Measurements from ENCODE around the gene EPS8.

The EPS8 gene

GRCh38 chr12:15687583-15687982, 101.6 kb downstream of the EPS8 start:
- DNase-seq = no peak

DNA sequence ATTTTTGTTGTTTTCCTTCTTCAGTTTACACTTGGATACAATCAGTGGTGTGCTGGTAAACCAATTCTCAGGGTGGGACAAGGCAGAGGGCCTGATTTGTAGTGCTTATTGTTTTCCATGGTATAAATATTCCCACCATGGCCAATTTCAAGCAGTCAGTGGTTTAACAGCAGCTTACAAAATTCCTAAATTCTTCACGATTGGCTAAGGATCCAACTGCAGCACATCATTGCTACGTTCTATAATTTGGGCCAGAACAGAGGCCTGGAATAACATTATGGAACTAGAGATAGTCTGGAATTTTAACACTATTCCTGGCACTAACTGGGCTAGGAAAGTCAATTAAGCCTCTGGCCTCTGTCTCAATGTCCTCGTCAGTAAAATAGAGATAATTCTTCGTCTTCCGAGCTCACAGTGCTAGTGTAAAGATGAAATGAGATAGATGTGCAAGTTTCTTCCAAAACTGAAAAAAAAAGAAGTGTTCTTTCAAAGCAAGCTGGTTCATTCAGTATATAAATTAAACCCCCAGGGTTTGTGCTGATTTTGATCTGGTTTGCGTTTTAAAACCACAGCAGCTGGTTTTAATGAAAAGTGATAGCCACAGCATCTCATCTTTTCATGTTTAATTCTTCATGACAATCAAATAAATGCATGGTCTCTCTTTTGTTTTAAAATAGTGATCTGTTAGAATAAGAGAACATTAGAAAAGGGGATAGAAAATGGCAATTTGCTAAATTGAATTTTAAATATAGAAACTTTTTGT, 104.1 kb downstream of the EPS8 start:
- DNase-seq = no peak

DNA sequence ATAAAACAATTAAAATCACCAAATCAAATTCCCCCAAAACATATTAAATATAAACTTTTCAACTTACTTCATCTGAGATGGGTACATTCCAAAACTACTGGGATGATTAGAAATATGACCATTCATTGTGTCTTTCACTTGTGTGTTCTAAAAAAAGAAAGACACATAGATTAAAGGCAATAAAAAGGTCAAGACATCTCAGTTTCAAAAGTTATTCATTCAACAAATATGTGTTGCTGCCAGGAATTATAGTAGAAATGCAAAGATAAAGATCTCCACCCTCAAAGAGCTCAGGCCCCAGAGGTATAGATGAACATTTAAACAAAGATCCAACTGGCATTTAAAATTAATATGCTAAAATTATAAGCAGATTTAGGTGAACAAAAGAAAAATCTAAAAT, 106.4 kb downstream of the EPS8 start:
- DNase-seq = no peak

DNA sequence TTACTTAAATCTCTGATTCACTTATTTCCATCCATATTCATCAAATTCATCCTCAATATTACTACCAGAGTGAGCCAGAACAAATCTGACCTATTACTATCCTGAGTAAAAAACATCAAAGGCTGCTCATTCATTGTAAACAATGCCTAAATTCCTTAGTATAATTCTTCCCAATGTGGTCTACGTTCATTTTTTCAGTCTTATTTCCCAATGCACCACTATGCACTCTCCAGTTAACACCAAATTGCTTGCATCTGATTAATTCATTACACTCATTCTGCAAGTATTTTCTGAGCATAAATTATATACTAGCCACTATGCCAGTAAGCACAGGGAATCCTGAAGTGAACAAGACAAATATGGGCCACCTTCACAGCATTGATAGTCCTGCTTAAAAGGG, 110.0 kb downstream of the EPS8 start:
- no peak for DNase-seq

DNA sequence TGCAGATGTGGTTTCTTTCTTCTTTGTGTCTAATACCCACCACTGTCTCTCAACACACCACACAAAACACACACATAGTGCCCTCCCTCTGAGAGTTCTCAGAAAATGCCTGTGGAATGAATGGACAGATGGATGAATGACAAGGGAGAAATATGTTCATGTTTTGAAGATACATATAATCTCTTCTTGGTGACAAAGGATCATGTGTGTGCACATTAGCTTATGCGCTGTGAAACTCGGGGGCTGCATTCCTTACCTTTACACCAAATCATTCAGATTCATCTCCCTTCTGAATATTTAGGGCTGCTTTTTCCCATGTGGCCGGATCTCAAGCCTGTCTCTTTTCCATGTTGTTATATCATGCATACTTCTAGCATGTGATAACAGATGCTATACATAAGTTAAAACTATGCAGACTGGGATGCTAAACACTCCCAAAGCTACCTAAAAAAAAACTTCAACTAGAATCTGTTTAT, 111.4 kb downstream of the EPS8 start:
- DNase-seq = no peak

DNA sequence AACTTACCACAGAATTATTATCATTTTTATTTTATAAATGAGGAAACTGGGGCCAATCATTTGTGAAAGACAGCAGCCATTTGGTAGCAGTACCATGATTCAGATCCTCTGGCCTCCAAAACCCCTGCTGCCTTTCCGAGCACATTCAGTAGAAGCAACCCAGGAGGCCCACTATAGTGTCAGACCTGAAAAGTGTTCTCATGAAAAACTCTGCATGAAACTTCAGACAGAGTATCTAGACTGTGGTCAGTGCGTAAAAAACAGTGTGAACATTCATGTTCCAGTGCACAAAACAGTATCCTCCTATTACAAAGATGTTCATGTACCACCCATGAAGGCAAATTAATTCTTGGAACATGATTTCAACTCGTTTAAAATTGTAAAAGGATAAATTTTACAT, 112.0 kb downstream of the EPS8 start:
- no peak for DNase-seq

GRCh38 chr12:15672671-15673270, 116.4 kb downstream of the EPS8 start:
- no peak for DNase-seq

- DNase-seq = no peak
Measured at GRCh38 chr12:15670756-15671155, 118.4 kb downstream of the EPS8 start.

GRCh38 chr12:15669256-15669948, 119.8 kb downstream of the EPS8 start:
- DNase-seq = no peak

DNA sequence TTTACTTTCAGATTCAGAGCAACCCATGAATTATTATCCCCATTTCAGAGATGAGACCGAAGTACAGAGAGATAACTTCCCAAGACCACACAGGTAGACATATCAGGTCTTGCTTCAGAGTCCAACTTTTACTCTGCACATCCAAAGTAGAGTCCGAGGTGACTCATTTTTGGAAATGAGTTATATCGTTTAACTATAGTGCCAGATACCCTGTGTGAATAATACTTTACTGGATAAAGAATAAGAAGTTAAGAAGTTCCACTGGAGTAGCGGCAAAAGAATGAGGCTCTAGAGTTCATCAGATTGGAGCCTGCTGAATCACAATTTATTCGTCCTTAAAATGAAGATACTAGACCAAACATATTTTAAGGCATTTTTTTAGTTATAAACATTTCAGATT, 124.7 kb downstream of the EPS8 start:
- DNase-seq = no peak

- DNase-seq = no peak
Measured at GRCh38 chr12:15662983-15663659, 126.1 kb downstream of the EPS8 start.

- no peak for DNase-seq
Measured at GRCh38 chr12:15662303-15662980, 126.7 kb downstream of the EPS8 start.

- DNase-seq = no peak
Measured at GRCh38 chr12:15651371-15651770, 137.8 kb downstream of the EPS8 start.

GRCh38 chr12:15650399-15651128, 138.6 kb downstream of the EPS8 start:
- no peak for DNase-seq

DNA sequence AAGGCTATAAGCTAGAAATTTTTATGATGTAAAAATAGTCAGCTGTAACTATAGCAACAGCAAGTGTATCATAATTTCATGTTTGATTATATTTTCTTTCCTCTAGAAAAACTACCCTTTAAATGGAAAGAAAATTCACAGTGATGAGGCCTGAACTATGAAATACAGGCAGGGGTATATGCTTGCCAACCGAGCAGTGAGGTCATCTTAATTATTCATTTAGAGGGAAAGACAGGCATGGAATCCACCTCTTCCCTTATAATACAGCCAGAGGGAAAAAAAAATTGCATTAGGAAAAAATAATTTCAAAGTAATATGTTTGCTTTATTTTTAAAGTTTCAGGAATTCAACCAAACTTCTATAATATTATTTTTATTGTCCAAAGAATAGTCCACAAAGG, 139.8 kb downstream of the EPS8 start:
- DNase-seq = no peak

DNA sequence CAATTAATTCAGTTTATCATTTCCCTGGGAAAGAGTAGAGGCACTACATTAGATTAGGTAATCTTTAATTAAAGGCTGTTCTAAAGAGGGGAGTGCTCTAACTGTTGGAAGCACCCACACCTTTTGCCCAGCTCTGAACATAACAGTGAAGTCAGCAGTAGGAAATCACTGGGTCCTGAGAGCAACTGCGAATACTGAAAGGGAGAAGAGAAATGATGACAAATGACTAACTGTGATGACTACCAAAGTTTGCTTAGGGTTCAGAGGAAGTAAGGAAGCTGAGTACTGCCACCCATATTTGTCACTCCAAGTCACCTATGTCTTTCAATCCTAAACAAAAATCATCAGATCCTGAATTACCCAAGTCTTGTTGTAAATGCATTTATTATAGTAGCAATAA, 140.6 kb downstream of the EPS8 start:
- no peak for DNase-seq

DNA sequence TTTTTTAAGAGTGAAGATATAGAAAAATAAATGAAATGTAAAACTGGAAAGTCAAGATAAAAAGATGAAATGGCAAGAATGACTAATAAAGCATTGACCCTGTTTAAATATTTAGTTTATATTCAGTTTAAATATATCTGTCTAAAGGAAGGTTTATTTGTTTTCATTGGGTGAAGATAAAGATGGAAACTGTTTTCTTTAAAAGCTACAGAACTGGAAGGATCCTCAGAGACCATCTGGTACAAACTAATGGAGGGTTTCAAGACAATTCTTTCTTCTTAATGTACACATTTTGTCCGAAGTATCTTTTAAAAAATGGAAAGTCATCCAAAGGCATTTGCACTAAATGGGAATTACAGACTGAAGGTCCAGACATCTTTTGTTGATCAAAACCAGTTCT, 142.6 kb downstream of the EPS8 start:
- no peak for DNase-seq

DNA sequence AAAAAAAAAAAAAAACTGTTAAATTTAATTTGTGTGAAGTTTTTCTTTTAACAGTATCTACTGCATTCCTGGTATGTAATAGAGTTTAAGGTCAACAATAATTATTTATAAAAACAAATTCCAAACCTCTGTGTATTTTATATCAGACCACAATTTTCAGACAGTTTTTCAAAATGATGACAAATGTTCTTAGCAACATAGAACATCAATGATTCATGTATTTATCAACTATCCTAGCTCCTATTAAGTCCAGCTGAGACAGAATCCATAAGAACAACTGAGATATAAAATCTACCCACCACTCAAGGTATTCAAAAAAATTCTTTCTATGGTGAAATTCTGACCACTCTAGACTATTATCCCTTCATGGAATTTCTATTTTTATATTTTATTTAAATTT, 144.5 kb downstream of the EPS8 start:
- DNase-seq = no peak

DNA sequence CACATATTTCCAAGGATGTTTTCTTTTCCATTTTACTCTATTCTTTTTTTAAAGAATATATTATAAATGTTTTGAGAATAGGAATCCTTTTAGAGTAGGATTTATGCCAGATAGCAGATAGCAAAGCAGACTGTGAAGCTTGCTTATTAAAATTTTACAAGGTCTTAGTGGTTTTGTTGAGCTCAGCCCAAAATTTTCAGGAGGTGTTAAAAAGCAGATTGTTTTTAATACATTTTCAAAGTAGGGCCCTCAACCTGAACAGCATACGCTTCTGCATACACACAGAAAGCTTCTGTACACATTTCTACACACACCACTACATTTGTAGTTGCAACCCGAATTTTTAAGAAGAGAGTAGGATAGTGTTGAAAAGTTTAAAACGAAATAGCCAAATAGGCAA, 151.0 kb downstream of the EPS8 start:
- DNase-seq = no peak

GRCh38 chr12:15636060-15636890, 152.9 kb downstream of the EPS8 start:
- DNase-seq = no peak

DNA sequence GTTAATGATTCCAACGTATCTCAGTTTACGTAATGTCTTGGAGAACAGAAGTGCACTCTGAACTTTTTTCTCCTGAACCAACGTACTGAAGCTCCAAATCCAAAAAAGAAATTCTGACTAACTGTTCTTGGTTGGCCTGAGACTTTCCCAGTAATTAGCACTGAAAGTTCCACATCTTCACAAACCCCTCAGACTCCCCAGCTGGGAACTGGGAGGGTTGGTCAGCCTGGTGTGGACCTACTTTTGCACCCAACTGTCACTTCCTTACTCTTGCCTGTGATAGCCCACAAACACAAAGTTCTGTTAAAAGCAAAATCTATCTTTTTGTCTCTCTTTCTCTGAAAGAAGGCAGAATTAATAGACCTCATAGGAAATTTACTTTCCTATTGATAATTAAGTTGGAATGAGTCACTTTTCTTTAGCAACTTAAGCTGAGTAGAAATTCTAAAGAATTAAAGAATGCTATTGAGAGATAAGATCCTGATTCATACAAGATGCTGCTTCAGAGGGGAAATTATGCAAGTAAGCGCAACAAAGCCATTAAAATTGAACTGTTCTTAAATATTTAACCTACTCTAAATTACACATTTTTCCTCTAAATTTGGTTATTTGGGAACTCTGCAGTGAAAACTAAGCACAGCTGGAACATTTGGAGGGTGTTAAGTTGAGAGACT, 155.0 kb downstream of the EPS8 start:
- no peak for DNase-seq
